Endothelial cell of umbilical vein (primary cell): ENCODE measurements around the gene ARPC5. TPM values are rescaled to one million over a fixed set of nuclear protein-coding genes. Genes with fewer than 3 reads are reported as not detected.

Source experiments
- BruUV-seq: library from RNA; stranded (reverse); fragments of 400-500 nt; replicated peaks from 2 replicates; lab custom pipeline; 2021; lab: Mats Ljungman, UMichigan
- CTCF ChIA-PET: fragments of 300-600, 350-600 bp; sonication (Branson Sonifier 250); formaldehyde crosslinking; loops from one replicate; lab custom pipeline; 2021; ENCODE audit warnings: antibody characterized with exemption, inconsistent platforms; lab: Charles Lee
- POLR2A ChIA-PET: fragments of 300-600, 350-600 bp; sonication (Branson Sonifier 250); formaldehyde crosslinking; loops from one replicate; lab custom pipeline; 2021; ENCODE audit warnings: antibody characterized with exemption, inconsistent platforms; lab: Charles Lee
- DNase-seq: peaks from one replicate; pipeline ENCODE4 v3.0.0-alpha.2; 2011; ENCODE audit warnings: low read depth, low spot score
- FAIRE-seq: peaks from 2 replicates; lab custom pipeline; 2011; peaks lifted over from hg19 to GRCh38; lab: Jason Lieb, UNC
- H2AFZ ChIP-seq: 2 replicates; pipeline ENCODE4 v1.6.0; 2012; ENCODE audit warnings: low read depth, low read length, control low read depth, inconsistent platforms
- H3K27ac ChIP-seq: 2 replicates; pipeline ENCODE4 v1.5.1; 2011; ENCODE audit warnings: low read depth, mild to moderate bottlenecking, control low read depth, low read length, moderate library complexity; ENCODE audit not compliant: insufficient read depth
- H3K27me3 ChIP-seq, 2 experiments: 2 replicates each; pipeline versions ENCODE4 v1.6.0 to v1.6.1; 2011; ENCODE audit warnings: low read length in 2 of 2, mixed read lengths in 1 of 2; ENCODE audit not compliant: control insufficient read depth in 2 of 2, insufficient read depth in 2 of 2
- H3K36me3 ChIP-seq, 2 experiments: 2 replicates in 1 of 2; 3 replicates in 1 of 2; pipeline ENCODE4 v1.5.1; 2011; ENCODE audit warnings: low read length in 2 of 2, mild to moderate bottlenecking in 1 of 2, moderate library complexity in 1 of 2; ENCODE audit not compliant: control insufficient read depth in 2 of 2, insufficient read depth in 2 of 2; ENCODE audit errors: extremely low read depth in 1 of 2
- H3K4me1 ChIP-seq: 3 replicates; pipeline ENCODE4 v1.5.1; 2011; ENCODE audit warnings: mild to moderate bottlenecking, low read length; ENCODE audit not compliant: control insufficient read depth, insufficient read depth; ENCODE audit errors: extremely low read depth
- H3K4me2 ChIP-seq: 2 replicates; pipeline ENCODE4 v1.6.1; 2011; ENCODE audit warnings: low read length, control low read depth, mixed read lengths; ENCODE audit not compliant: insufficient read depth
- H3K4me3 ChIP-seq, 3 experiments: fragments of 200-600 bp in 1 of 3; sonication (generic), shearing (Covaris generic) in 1 of 3; replicated peaks in 1 of 3; 2 replicates each; pipeline ENCODE4 v1.5.1; 2011 to 2016; ENCODE audit warnings: control low read depth in 3 of 3, low read length in 3 of 3, mild to moderate bottlenecking in 2 of 3, inconsistent platforms in 1 of 3, low read depth in 1 of 3, moderate library complexity in 1 of 3; ENCODE audit not compliant: insufficient read depth in 1 of 3
- H3K79me2 ChIP-seq: 2 replicates; pipeline ENCODE4 v1.6.0; 2012; ENCODE audit warnings: low read length, inconsistent platforms; ENCODE audit not compliant: control insufficient read depth, insufficient read depth
- H3K9ac ChIP-seq: replicated peaks from 2 replicates; pipeline ENCODE3; 2011; ENCODE audit warnings: low read length, control low read depth; ENCODE audit not compliant: insufficient read depth; ENCODE audit errors: extremely low read depth
- H3K9me1 ChIP-seq: replicated peaks from 3 replicates; pipeline ENCODE4 v1.6.0; 2011; ENCODE audit warnings: mild to moderate bottlenecking, low read length; ENCODE audit not compliant: control insufficient read depth, insufficient read depth; ENCODE audit errors: extremely low read depth
- H3K9me3 ChIP-seq: replicated peaks from 2 replicates; pipeline ENCODE4 v1.5.1; 2012; ENCODE audit warnings: low read length, inconsistent platforms; ENCODE audit not compliant: control insufficient read depth, insufficient read depth
- H4K20me1 ChIP-seq: replicated peaks from 2 replicates; pipeline ENCODE3; 2011; ENCODE audit warnings: mild to moderate bottlenecking, low read length; ENCODE audit not compliant: control insufficient read depth, insufficient read depth; ENCODE audit errors: extremely low read depth
- EZH2 ChIP-seq: IDR thresholded peaks from 2 replicates; pipeline ENCODE4 v1.6.1; 2012; ENCODE audit warnings: borderline replicate concordance, low read depth, mild to moderate bottlenecking, moderate library complexity, low read length, inconsistent platforms; ENCODE audit not compliant: severe bottlenecking
- POLR2A ChIP-seq: IDR thresholded peaks from 2 replicates; pipeline ENCODE4 v1.6.1; 2012; ENCODE audit warnings: low read depth, mild to moderate bottlenecking, control low read depth, low read length
- POLR2AphosphoS5 ChIP-seq: IDR thresholded peaks from 2 replicates; pipeline ENCODE4 v1.6.1; 2012; ENCODE audit warnings: low read depth, mild to moderate bottlenecking, control low read depth, low read length, moderate library complexity; ENCODE audit not compliant: insufficient read depth
- dilution Hi-C: fragments of 300-500 bp; cut with MboI; formaldehyde crosslinking; loops from one replicate; pipeline ENCODE4 v1.15.0; 2019; ENCODE audit warnings: low sequenced_read_pairs; ENCODE audit not compliant: extremely low pct_ligation_motif_present
- intact Hi-C: fragments of 100-400 bp; cut with micrococcal nuclease; formaldehyde crosslinking; loops from one replicate; pipeline ENCODE4 v1.10.0; 2022
- polyA plus RNA-seq, 4 experiments: library from polyadenylated mRNA; depleted of rRNA in 3 of 4; stranded (reverse) in 3 of 4; unstranded in 1 of 4; fragments of >200 nt; gene quantifications; 2 replicates each; pipeline versions ENCODE4 v1.2.1 to v1.2.3, GENCODE V29; 2011 to 2012; ENCODE audit warnings: missing spikeins in 1 of 4
- total RNA-seq: library from RNA; stranded (reverse); gene quantifications from 2 replicates; pipeline ENCODE4 v1.2.3, GENCODE V29; 2021
- TF ChIP-seq, protein P1 (sequence below), 2 donors: IDR thresholded peaks; 1 replicate in 1 of 2; 2 replicates in 1 of 2; pipeline ENCODE4 v1.5.1; 2011; ENCODE audit warnings: low read length in 2 of 2, mild to moderate bottlenecking in 2 of 2, moderate library complexity in 2 of 2, control low read depth in 1 of 2, inconsistent platforms in 1 of 2, low read depth in 1 of 2; ENCODE audit not compliant: insufficient read depth in 1 of 2; ENCODE audit errors: extremely low read depth in 1 of 2

Gene ARPC5
- total and polyA plus RNA-seq, 2 donors (not counting 3 experiments of a cell fraction or from before 2014, with no cell fraction given) = 110 to 185 TPM

GRCh38 chr1:183633676-183634343, 1.8 kb downstream of the ARPC5 start:
- Histone ChIP-seq H3K9ac (peak overlapping the region; percentile 97), H3K27ac (peak overlapping the region; percentile 67)
- intact Hi-C loops = loop anchor here (2.0 to 10.0 kb wide), 3 partner anchors 51 to 1741 kb away; no protein-coding TSS in a partner anchor

More at GRCh38 chr1:183633676-183634343, 1.8 kb downstream of the ARPC5 start:
- peaks cover 5 to 20% of the 10 kb centered on the region in 2 experiments for H3K36me3 ChIP-seq
- no peak overlapping the region for H2AFZ ChIP-seq
- BruUV-seq = TSS peak; percentile 93
- no peaks in the 10 kb centered on the region for H3K9me3 ChIP-seq
- CTCF ChIA-PET = interaction anchor here (0.6 to 5.6 kb wide), 16 partner anchors 12 to 418 kb away, joined by 3 to 46 read pairs (median 4); partner anchors contain the start of genes APOBEC4, SMG7 and TSEN15
- no peaks in the 10 kb centered on the region for H3K27me3 ChIP-seq
- peak overlapping the region; percentile 93 to 100 (median 99) for H3K4me3 ChIP-seq
- peaks cover 4% of the 10 kb centered on the region for H4K20me1 ChIP-seq
- DNase-seq = peak; percentile 83
- POLR2A ChIA-PET = no interaction called here
- peaks cover 59% of the 10 kb centered on the region for H3K79me2 ChIP-seq
- peak overlapping the region; percentile 94 for H3K4me2 ChIP-seq
- dilution Hi-C loops = no loop called here
- H3K4me1 ChIP-seq = peaks cover 36% of the 10 kb centered on the region
- H3K9me1 ChIP-seq = no peaks in the 10 kb centered on the region
- TF ChIP-seq EZH2 (no peak), POLR2A (peak; percentile 59), POLR2AphosphoS5 (peak; percentile 68)
- TF ChIP-seq, protein P1, sequence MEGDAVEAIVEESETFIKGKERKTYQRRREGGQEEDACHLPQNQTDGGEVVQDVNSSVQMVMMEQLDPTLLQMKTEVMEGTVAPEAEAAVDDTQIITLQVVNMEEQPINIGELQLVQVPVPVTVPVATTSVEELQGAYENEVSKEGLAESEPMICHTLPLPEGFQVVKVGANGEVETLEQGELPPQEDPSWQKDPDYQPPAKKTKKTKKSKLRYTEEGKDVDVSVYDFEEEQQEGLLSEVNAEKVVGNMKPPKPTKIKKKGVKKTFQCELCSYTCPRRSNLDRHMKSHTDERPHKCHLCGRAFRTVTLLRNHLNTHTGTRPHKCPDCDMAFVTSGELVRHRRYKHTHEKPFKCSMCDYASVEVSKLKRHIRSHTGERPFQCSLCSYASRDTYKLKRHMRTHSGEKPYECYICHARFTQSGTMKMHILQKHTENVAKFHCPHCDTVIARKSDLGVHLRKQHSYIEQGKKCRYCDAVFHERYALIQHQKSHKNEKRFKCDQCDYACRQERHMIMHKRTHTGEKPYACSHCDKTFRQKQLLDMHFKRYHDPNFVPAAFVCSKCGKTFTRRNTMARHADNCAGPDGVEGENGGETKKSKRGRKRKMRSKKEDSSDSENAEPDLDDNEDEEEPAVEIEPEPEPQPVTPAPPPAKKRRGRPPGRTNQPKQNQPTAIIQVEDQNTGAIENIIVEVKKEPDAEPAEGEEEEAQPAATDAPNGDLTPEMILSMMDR (IDR thresholded peaks at IDR 0.05; ENCODE audit: extremely low read depth in 1 of 2, insufficient read depth in 1 of 2, low read depth in 1 of 2, low read length in 2 of 2) = peak in 1 of 2 donors; percentile 47
- peak; percentile 67 for FAIRE-seq
